ENCODE results near the gene RNFT2. TPM values are rescaled to one million over a fixed set of nuclear protein-coding genes. Genes with fewer than 3 reads are reported as not detected.

RNFT2 gene
- 7.2 and 10.5 TPM in 2 replicates for polyA plus RNA-seq (2011; rRNA removed)
- 4.9 and 5.8 TPM in 2 replicates for polyA plus RNA-seq (2012; cell fraction: cytosol; rRNA removed)
- 7.9 and 9.8 TPM in 2 replicates for polyA plus RNA-seq (2012; cell fraction: nucleus; rRNA removed)
- polyA plus RNA-seq (2017; fragmentation: RNase III; extraction: RNeasy Plus Mini Kit Qiagen cat#74134 plus additional on column Dnase treatment), result 2.6 to 2.8 TPM (median 2.7 TPM) in 3 replicates
- 35.6 and 39.3 TPM in 2 replicates for polyA minus RNA-seq (2011; rRNA and poly(A)+ RNA removed)

- ChIA-PET CTCF (interaction anchor here (0.7 kb wide), 1 partner anchor 302 kb away, joined by 3 read pairs; no protein-coding TSS in a partner anchor), POLR2A (interaction anchor here (0.6 to 0.7 kb wide), 7 partner anchors 11 to 203 kb away, joined by 3 to 6 read pairs (median 3); no protein-coding TSS in a partner anchor)
- 1% methylated on average over 71 of the region's 80 CpGs for WGBS (ENCODE audit: missing lambda C conversion rate)
- Histone ChIP-seq H3K4me2 (peak within 1 kb of the TSS; percentile 84), H3K4me3 (peak within 1 kb of the TSS; percentile 64), H3K4me1 (peaks cover 13% of the 10 kb centered on the region; the same call in 2 of the 3 replicates), H3K9me3 (no peaks in the 10 kb centered on the region), H3K27ac (peak within 1 kb of the TSS; percentile 65 to 92)
- peak; percentile 98 to 99 for ATAC-seq
- peak; percentile 76 for FAIRE-seq
- peak; percentile 99 to 100 for DNase-seq (ENCODE audit: low read depth in 1 of 2, low spot score in 1 of 2)
- peak; percentile 95 for TF ChIP-seq POLR2A (IDR thresholded peaks at IDR 0.05; ENCODE audit: low read length)
- no peak for TF ChIP-seq JUNB (IDR thresholded peaks at IDR 0.05)
- no peak for TF ChIP-seq ZNF302 (CRISPR knock-in tag; IDR thresholded peaks at IDR 0.05)
- TF ChIP-seq HOXB13 (CRISPR knock-in tag; IDR thresholded peaks at IDR 0.05; ENCODE audit: low read depth), result no peak
- no peak for TF ChIP-seq MAZ (IDR thresholded peaks at IDR 0.05; ENCODE audit: borderline replicate concordance, low read depth, low read length)
- peak in 1 of 2 experiments; percentile 83; a peak in 4 of 5 replicates for TF ChIP-seq JUN (IDR thresholded peaks at IDR 0.05)
- no peak; a peak in 2 of 5 replicates for TF ChIP-seq RAD21 (conservative IDR thresholded peaks at IDR 0.05 in 1 of 2, IDR thresholded peaks at IDR 0.05 in 1 of 2)
- peak; percentile 97 for TF ChIP-seq USF2 (IDR thresholded peaks at IDR 0.05)
- no peak for TF ChIP-seq RNF2 (IDR thresholded peaks at IDR 0.05; ENCODE audit: borderline replicate concordance, low read depth)
- TF ChIP-seq HOXB5 (CRISPR knock-in tag; IDR thresholded peaks at IDR 0.05), result no peak
- TF ChIP-seq CEBPB (IDR thresholded peaks at IDR 0.05), result no peak
- no peak for TF ChIP-seq FOSL2 (IDR thresholded peaks at IDR 0.05)
- no peak for TF ChIP-seq FOSL2 (CRISPR knock-in tag; IDR thresholded peaks at IDR 0.05)
- TF ChIP-seq EP300 (IDR thresholded peaks at IDR 0.05), result no peak
- TF ChIP-seq CHD4 (IDR thresholded peaks at IDR 0.05; ENCODE audit: borderline replicate concordance), result no peak
- no peak for TF ChIP-seq HES2 (IDR thresholded peaks at IDR 0.05)
- peak; percentile 70; the same call in 1 of the 2 replicates for TF ChIP-seq BHLHE40 (IDR thresholded peaks at IDR 0.05; ENCODE audit: low read depth, low read length)
- TF ChIP-seq KDM5A (IDR thresholded peaks at IDR 0.05), result peak; percentile 45; the same call in 1 of the 2 replicates
- TF ChIP-seq ZSCAN20 (CRISPR knock-in tag; IDR thresholded peaks at IDR 0.05), result no peak
- no peak for TF ChIP-seq REST (IDR thresholded peaks at IDR 0.05)
- peak; percentile 85 for TF ChIP-seq RFX5 (IDR thresholded peaks at IDR 0.05)
- TF ChIP-seq CTCF (IDR thresholded peaks at IDR 0.05), result no peak
- TF ChIP-seq EHMT2 (IDR thresholded peaks at IDR 0.05; ENCODE audit: low read depth), result no peak
- no peak for TF ChIP-seq RCOR1 (IDR thresholded peaks at IDR 0.05; ENCODE audit: low read depth, low read length)
- peak; percentile 87 for TF ChIP-seq BCL3 (IDR thresholded peaks at IDR 0.05)
- TF ChIP-seq NFE2L2 (conservative IDR thresholded peaks at IDR 0.05; ENCODE audit: low read length), result no peak
- TF ChIP-seq ZC3H11A (IDR thresholded peaks at IDR 0.05), result no peak
- TF ChIP-seq MAFK (IDR thresholded peaks at IDR 0.05; ENCODE audit: partially characterized antibody), result no peak
- no peak for TF ChIP-seq SMC3 (IDR thresholded peaks at IDR 0.05)
- TF ChIP-seq RARB (CRISPR knock-in tag; IDR thresholded peaks at IDR 0.05), result no peak
- TF ChIP-seq MAX (IDR thresholded peaks at IDR 0.05), result peak; percentile 91
- TF ChIP-seq EHF (CRISPR knock-in tag; IDR thresholded peaks at IDR 0.05), result no peak
- no peak for TF ChIP-seq FOSB (CRISPR knock-in tag; IDR thresholded peaks at IDR 0.05)
Observed at GRCh38 chr12:116737774-116738657, at the start of gene RNFT2, which contains the start of gene SPRING1. Gene RNFT2, plus strand, starts transcription at chr12:116738315. Its CDS starts 2,183 bp downstream, at chr12:116740498. Gene SPRING1, minus strand, starts transcription at chr12:116738069. Its CDS starts 169 bp downstream, at chr12:116737900.
